Esophagus (tissue), 2 donors: ENCODE measurements around the gene NUSAP1. TPM values are rescaled to one million over a fixed set of nuclear protein-coding genes. Genes with fewer than 3 reads are reported as not detected.
"Not testable (repeated sequence)": the region's sequence is repeated elsewhere in the genome, so short reads cannot be mapped to it uniquely, and the experiment has no call there.

Experiments
- H3K27ac ChIP-seq, 2 donors: one replicate each; pipeline ENCODE4 v1.5.1; 2013; ENCODE audit warnings: low read depth in 2 of 2, mild to moderate bottlenecking in 2 of 2, inconsistent platforms in 1 of 2, low read length in 1 of 2, moderate library complexity in 1 of 2
- H3K27me3 ChIP-seq, 2 donors: one replicate each; pipeline ENCODE4 v1.6.1; 2013; ENCODE audit warnings: low read length in 2 of 2, control low read depth in 1 of 2, mild to moderate bottlenecking in 1 of 2; ENCODE audit not compliant: insufficient read depth in 2 of 2, control insufficient read depth in 1 of 2
- H3K36me3 ChIP-seq, 2 donors: one replicate each; pipeline ENCODE4 v1.6.1; 2013; ENCODE audit warnings: low read length in 1 of 2; ENCODE audit not compliant: control insufficient read depth in 2 of 2, insufficient read depth in 2 of 2
- H3K4me1 ChIP-seq, 2 donors: one replicate each; pipeline ENCODE4 v1.6.1; 2013; ENCODE audit warnings: low read length in 1 of 2; ENCODE audit not compliant: control insufficient read depth in 2 of 2, insufficient read depth in 2 of 2
- H3K4me3 ChIP-seq, 2 donors: one replicate each; pipeline ENCODE4 v1.5.1; 2013; ENCODE audit warnings: low read length in 2 of 2, mild to moderate bottlenecking in 2 of 2, low read depth in 1 of 2, moderate library complexity in 1 of 2
- H3K9me3 ChIP-seq, 2 donors: one replicate each; pipeline ENCODE4 v1.6.1; 2013; ENCODE audit warnings: mild to moderate bottlenecking in 2 of 2, low read depth in 1 of 2, low read length in 1 of 2, moderate library complexity in 1 of 2; ENCODE audit not compliant: control insufficient read depth in 2 of 2, insufficient read depth in 1 of 2
- WGBS, 2 donors: extraction: QIAGEN DNeasy Blood & Tissue Kit; methylation state at CpG; one replicate each; pipeline ENCODE4 v1.1.7; 2013; 5-methylcytosine and 5-hydroxymethylcytosine counted together
- polyA plus RNA-seq, 2 donors: library from polyadenylated mRNA; stranded (reverse); fragments of 200-250 nt; gene quantifications; one replicate each; pipeline ENCODE4 v1.2.3, GENCODE V29; 2013
- donor health status: healthy with polysubstance abuse.
- donor health status: Bipolar disorder and iron deficiency.

NUSAP1 gene
- polyA plus RNA-seq, 2 donors, result 16.6 to 28.0 TPM

GRCh38 chr15:41347236-41347635 is 14.6 kb downstream of the NUSAP1 start:
- 80 to 90% methylated on average over 5 of the region's 5 CpGs for WGBS, 2 donors

GRCh38 chr15:41350057-41350717 is 17.5 kb downstream of the NUSAP1 start:
- no peak overlapping the region for H3K4me3 ChIP-seq
- peaks cover 0 to 2% of the 10 kb centered on the region in 2 donors for H3K4me1 ChIP-seq
- no peak overlapping the region for H3K27ac ChIP-seq
- no peaks in the 10 kb centered on the region for H3K27me3 ChIP-seq
- no peaks in the 10 kb centered on the region for H3K9me3 ChIP-seq
- 44% methylated on average over 10 of the region's 10 CpGs for WGBS, 2 donors
- H3K36me3 ChIP-seq, result no peaks in the 10 kb centered on the region

More at GRCh38 chr15:41347236-41347635, 14.6 kb downstream of the NUSAP1 start:
- Histone ChIP-seq H3K27me3 (no peaks in the 10 kb centered on the region), H3K4me1 (peaks cover 0 to 2% of the 10 kb centered on the region in 2 donors), H3K4me3 (no peak overlapping the region), H3K36me3 (no peaks in the 10 kb centered on the region), H3K9me3 (no peaks in the 10 kb centered on the region), H3K27ac (no peak overlapping the region)

- Histone ChIP-seq H3K27ac (no peak overlapping the region), H3K27me3 (no peaks in the 10 kb centered on the region), H3K4me3 (no peak overlapping the region), H3K9me3 (no peaks in the 10 kb centered on the region), H3K4me1 (peaks cover 0 to 2% of the 10 kb centered on the region in 2 donors), H3K36me3 (peaks cover 0 to 2% of the 10 kb centered on the region in 2 donors)
- WGBS, 2 donors, result 93 to 94% methylated on average over 10 of the region's 10 CpGs
These were observed 21.7 kb downstream of the NUSAP1 start for GRCh38 chr15:41354371-41354770.

- Histone ChIP-seq H3K27ac (no peak overlapping the region), H3K36me3 (peaks cover 3 to 6% of the 10 kb centered on the region in 2 donors), H3K4me1 (no peaks in the 10 kb centered on the region), H3K27me3 (no peaks in the 10 kb centered on the region), H3K4me3 (no peak overlapping the region), H3K9me3 (no peaks in the 10 kb centered on the region)
- WGBS, 2 donors, result 91 to 96% methylated on average over 3 of the region's 3 CpGs
These were observed 34.7 kb downstream of the NUSAP1 start for GRCh38 chr15:41367418-41367817.

- 97 to 98% methylated on average over 4 of the region's 4 CpGs for WGBS, 2 donors
- no peaks in the 10 kb centered on the region for H3K9me3 ChIP-seq
- H3K4me3 ChIP-seq, result no peak overlapping the region
- H3K27ac ChIP-seq, result no peak overlapping the region
- H3K36me3 ChIP-seq, result peaks cover 0 to 3% of the 10 kb centered on the region in 2 donors
- H3K27me3 ChIP-seq, result no peaks in the 10 kb centered on the region
- H3K4me1 ChIP-seq, result no peaks in the 10 kb centered on the region
These were observed 45.3 kb downstream of the NUSAP1 start for GRCh38 chr15:41377978-41378377.

- H3K9me3 ChIP-seq, H3K4me1 ChIP-seq, H3K4me3 ChIP-seq, H3K36me3 ChIP-seq, H3K27ac ChIP-seq, H3K27me3 ChIP-seq: not testable (repeated sequence)
- 97 to 98% methylated on average over 9 of the region's 9 CpGs for WGBS, 2 donors
These were observed 51.5 kb downstream of the NUSAP1 start for GRCh38 chr15:41383974-41384749.

GRCh38 chr15:41387646-41388045 is 55.0 kb downstream of the NUSAP1 start:
- Histone ChIP-seq H3K4me1 (no peaks in the 10 kb centered on the region), H3K36me3 (peaks cover 0 to 6% of the 10 kb centered on the region in 2 donors), H3K27ac (no peak overlapping the region), H3K4me3 (no peak overlapping the region), H3K27me3 (no peaks in the 10 kb centered on the region), H3K9me3 (no peaks in the 10 kb centered on the region)
- 89 to 94% methylated on average over 6 of the region's 6 CpGs for WGBS, 2 donors

- H3K36me3 ChIP-seq, result peaks cover 6 to 8% of the 10 kb centered on the region in 2 donors
- H3K27me3 ChIP-seq, result no peaks in the 10 kb centered on the region
- H3K9me3 ChIP-seq, result no peaks in the 10 kb centered on the region
- no peak overlapping the region for H3K4me3 ChIP-seq
- no peak overlapping the region for H3K27ac ChIP-seq
- no peaks in the 10 kb centered on the region for H3K4me1 ChIP-seq
- 94 to 97% methylated on average over 2 of the region's 2 CpGs for WGBS, 2 donors
These were observed 60.0 kb downstream of the NUSAP1 start for GRCh38 chr15:41392659-41393058.

- H3K4me1 ChIP-seq, result no peaks in the 10 kb centered on the region
- H3K27ac ChIP-seq, result no peak overlapping the region
- H3K27me3 ChIP-seq, result no peaks in the 10 kb centered on the region
- H3K9me3 ChIP-seq, result no peaks in the 10 kb centered on the region
- H3K4me3 ChIP-seq, result no peak overlapping the region
- 93 to 96% methylated on average over 4 of the region's 4 CpGs for WGBS, 2 donors
- peaks cover 3 to 6% of the 10 kb centered on the region in 2 donors for H3K36me3 ChIP-seq
These were observed 62.2 kb downstream of the NUSAP1 start for GRCh38 chr15:41394924-41395323.
